Stimulated activated naive CD8-positive, alpha-beta T cell treated with anti-CD3 and anti-CD28 coated beads, Interleukin-15, Interleukin-2, amounts not matched to agents 100 ng/mL and 50 ng/mL, for 24 hours (primary cell): ENCODE measurements around the gene HEBP1.

Experiments used
- H3K27ac Mint-ChIP-seq: one replicate; pipeline ENCODE4 v1.8.0; 2021; ENCODE audit warnings: mild to moderate bottlenecking, mixed read lengths
- H3K27me3 Mint-ChIP-seq: one replicate; pipeline ENCODE4 v1.8.0; 2021; ENCODE audit warnings: mixed read lengths
- H3K36me3 Mint-ChIP-seq: one replicate; pipeline ENCODE4 v1.8.0; 2021; ENCODE audit warnings: low read depth, mixed read lengths
- H3K4me1 Mint-ChIP-seq: one replicate; pipeline ENCODE4 v1.8.0; 2021; ENCODE audit warnings: low read depth, mixed read lengths
- H3K4me3 Mint-ChIP-seq: one replicate; pipeline ENCODE4 v1.8.0; 2021; ENCODE audit warnings: mild to moderate bottlenecking, mixed read lengths
- H3K9me3 Mint-ChIP-seq: one replicate; pipeline ENCODE4 v1.8.0; 2021; ENCODE audit warnings: mixed read lengths

The HEBP1 gene

DNA sequence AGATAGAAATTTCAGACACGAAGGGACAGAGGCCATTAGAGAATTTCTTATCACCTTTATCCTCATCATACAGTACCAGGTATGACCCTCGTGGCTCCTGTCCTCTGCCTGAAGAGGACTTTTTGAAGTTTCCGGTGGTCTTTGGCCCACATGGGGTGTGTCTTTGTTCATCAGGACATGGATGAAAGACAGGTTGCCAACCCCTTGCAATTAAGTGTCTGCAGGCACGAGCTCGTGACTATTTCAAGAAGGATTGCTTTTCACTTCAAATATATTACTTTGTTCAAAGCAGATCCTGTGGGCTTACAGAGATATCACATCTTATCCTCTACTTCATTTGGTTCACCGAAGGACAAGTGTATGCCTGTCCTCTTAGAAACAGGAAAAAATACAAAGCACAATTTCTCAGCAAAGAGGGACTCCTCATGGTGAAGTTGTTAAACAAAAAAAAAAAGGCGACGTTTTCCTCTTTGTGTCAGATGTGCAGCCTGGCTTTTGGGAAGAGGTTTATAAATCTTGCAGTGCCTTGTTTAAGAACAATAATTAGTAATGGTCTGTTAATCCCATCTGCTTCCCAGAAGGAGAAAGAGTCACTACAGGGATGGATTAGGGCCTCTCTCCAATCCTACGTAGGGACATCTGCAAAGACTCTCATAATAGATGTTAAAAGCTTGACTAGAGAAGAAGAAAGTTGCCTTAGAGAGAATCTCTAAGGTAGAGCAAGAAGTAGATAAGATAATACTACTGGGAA lies 30.7 kb upstream of the HEBP1 start:
- peaks cover 3% of the 10 kb centered on the region for H3K27me3 Mint-ChIP-seq
- H3K36me3 Mint-ChIP-seq = no peaks in the 10 kb centered on the region
- no peaks in the 10 kb centered on the region for H3K4me1 Mint-ChIP-seq
- H3K9me3 Mint-ChIP-seq = no peaks in the 10 kb centered on the region
- H3K4me3 Mint-ChIP-seq = no peak overlapping the region
- H3K27ac Mint-ChIP-seq = no peak overlapping the region

DNA sequence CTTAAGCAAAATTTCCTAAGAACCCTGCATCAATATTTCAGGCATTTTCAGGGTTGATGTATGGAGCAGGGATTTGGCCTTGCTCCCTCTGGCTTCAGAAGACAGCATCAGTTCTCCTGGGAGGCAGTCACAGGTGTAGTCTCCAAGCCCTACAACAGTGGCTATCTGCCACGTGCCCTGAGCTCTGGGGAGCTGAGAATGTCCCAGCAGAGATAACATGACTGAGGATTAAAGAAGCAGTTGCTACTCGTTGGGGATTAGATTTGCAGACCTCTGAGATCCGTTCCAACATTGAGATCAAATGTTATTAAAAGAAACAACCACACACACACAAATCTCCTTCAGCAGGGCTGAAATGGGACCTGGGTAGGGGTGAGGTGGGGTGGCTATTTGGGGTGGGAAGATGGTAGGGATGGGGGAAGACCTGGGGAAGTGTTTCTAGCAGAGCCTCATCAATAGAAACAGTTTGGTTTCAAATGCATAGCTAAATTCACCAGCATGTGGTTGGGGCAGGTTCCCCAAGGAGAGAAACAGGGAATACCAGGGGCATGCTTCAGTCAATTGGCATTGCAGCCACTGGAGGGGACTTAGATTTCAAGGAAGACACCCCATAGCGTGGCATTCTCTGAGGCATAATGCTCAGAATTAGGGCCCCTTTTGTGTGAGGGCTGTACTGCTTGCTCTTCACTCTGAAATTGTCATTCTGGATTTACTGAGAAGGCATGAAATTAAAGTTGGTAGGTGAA lies 28.9 kb upstream of the HEBP1 start:
- Mint-ChIP-seq H3K4me3 (no peak overlapping the region), H3K4me1 (no peaks in the 10 kb centered on the region), H3K9me3 (no peaks in the 10 kb centered on the region), H3K36me3 (no peaks in the 10 kb centered on the region), H3K27me3 (peaks cover 3% of the 10 kb centered on the region), H3K27ac (no peak overlapping the region)

DNA sequence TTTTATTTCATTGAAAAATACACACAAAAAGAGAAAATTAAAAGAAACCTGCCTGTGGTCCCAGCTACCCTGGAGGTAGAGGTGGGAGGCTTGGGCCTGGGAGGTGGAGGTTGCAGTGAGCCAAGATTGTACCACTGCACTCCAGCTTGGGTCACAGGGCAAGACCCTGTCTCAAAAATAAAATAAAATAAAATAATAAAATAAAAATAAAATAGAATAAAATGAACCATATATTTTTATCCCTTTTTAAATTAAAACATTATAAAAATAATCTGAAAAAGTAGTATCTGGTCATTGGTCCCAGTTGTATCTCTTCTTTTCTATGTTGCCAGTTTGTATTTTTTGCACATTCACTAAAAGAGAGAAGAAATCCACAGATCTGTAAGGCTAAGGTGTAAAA lies 27.4 kb upstream of the HEBP1 start:
- H3K9me3 Mint-ChIP-seq = no peaks in the 10 kb centered on the region
- no peak overlapping the region for H3K27ac Mint-ChIP-seq
- H3K4me3 Mint-ChIP-seq = no peak overlapping the region
- H3K36me3 Mint-ChIP-seq = no peaks in the 10 kb centered on the region
- peaks cover 3% of the 10 kb centered on the region for H3K27me3 Mint-ChIP-seq
- H3K4me1 Mint-ChIP-seq = no peaks in the 10 kb centered on the region

DNA sequence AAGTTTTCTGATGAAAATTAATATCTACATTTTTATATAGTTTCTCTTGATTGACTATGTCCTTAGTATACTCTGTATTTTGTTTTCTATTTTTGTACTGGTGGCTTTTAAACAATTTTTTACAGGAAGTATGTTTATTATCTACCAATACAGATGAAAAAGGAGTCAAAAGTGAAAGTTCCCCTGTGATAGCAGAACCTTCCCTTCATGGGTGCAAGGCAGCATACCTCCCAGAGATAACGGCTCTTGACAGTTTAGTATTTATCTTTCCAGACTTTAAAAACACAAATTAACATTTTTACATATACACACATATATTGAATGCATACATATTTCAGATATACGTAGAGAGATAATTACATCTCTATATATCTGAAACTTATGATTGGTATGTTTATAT lies 27.0 kb upstream of the HEBP1 start:
- Mint-ChIP-seq H3K36me3 (no peaks in the 10 kb centered on the region), H3K27me3 (peaks cover 3% of the 10 kb centered on the region), H3K4me1 (no peaks in the 10 kb centered on the region), H3K27ac (no peak overlapping the region), H3K9me3 (no peaks in the 10 kb centered on the region), H3K4me3 (no peak overlapping the region)

DNA sequence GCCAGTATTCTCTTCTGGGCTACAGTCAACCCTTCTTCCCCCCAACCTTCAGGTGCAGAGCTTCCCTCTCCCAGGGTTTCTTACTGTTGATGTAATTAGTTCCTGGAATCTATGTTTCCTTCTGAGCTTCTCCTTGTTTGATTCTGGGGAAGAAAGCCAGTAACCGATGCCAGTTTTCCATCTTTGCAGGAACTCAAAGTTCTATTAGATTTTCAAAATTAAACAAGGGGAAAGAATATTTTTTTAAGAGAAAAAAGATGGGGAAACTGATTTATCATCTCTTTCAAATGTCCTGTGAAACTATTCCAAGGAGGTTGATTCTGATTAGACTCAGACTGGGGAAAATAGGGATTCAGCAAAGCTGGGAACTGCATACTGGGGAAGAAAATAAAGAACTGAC lies 26.2 kb upstream of the HEBP1 start:
- no peaks in the 10 kb centered on the region for H3K36me3 Mint-ChIP-seq
- H3K4me3 Mint-ChIP-seq = no peak overlapping the region
- no peaks in the 10 kb centered on the region for H3K9me3 Mint-ChIP-seq
- H3K27me3 Mint-ChIP-seq = peaks cover 3% of the 10 kb centered on the region
- H3K4me1 Mint-ChIP-seq = no peaks in the 10 kb centered on the region
- no peak overlapping the region for H3K27ac Mint-ChIP-seq

DNA sequence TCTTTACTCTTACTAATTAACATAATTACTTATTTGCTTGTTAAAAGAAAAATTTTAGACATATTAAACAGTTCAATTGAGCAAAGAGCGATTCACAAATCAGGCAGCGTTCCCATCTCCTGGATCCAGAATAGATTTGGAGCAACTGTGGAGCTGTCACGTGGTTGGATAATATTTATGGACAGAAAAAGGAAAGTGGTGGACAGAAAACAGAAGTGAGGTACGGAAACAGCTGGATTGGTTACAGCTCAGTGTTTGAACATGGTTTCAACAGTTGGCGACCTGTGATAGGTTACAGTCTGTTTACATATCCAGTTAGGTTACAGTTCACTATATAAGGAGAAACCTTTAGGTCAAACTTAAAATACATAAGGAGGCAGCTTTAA lies 24.5 kb upstream of the HEBP1 start:
- no peaks in the 10 kb centered on the region for H3K36me3 Mint-ChIP-seq
- peaks cover 3% of the 10 kb centered on the region for H3K27me3 Mint-ChIP-seq
- no peak overlapping the region for H3K4me3 Mint-ChIP-seq
- H3K4me1 Mint-ChIP-seq = no peaks in the 10 kb centered on the region
- no peak overlapping the region for H3K27ac Mint-ChIP-seq
- no peaks in the 10 kb centered on the region for H3K9me3 Mint-ChIP-seq

DNA sequence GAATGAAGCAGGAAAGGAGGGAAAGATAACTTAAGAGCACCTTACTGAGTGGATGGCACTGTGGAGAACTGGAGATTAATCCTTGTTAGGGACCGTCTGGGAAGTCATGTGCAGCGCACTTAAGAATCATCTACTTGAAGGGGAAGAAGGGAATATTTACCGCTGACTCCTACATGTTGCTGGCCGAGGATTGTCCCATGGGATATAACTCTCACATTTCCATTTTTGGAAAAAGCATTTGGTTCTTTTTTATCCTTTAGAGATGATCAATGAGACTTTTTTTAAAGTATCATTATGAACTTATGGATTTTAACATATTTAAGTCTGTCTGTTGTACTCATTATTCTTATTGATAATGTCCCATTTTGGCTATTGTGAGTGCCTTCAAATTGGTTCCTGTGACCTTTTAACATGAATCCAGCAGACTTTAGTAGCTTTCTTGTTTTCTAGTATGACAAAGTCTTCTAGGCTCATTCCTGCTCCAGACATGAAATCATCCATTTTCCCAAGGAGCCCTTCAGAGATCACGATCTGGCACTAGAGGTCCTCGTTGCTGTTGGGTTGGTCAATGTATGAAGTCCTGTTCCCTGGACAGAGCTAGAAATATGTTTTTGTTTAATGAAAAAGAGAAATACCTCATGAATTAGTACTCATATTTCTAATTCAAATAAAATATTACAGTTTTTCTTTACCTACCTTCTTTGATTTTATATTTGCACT lies 23.9 kb upstream of the HEBP1 start:
- Mint-ChIP-seq H3K27ac (no peak overlapping the region), H3K36me3 (no peaks in the 10 kb centered on the region), H3K27me3 (peaks cover 3% of the 10 kb centered on the region), H3K4me3 (no peak overlapping the region), H3K9me3 (no peaks in the 10 kb centered on the region), H3K4me1 (no peaks in the 10 kb centered on the region)

DNA sequence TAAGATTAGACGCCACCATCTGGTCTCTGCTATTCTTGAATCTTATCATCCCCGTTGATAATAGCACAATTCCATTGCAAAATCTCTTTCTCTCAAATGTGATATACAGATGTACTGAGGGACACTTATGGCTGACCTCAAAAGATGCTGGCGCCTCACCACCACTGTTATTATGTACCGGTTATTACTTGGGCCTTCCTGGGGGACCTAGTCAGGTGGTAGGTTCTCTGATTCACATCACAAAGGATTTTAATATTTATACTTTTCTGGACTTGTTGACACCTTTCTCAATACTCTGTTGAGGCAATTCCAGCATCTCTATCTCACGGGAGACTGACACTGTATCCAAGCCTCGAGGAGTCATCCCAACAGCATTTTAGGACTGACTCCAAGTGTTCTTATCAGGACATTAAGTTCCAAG lies 22.8 kb upstream of the HEBP1 start:
- H3K27ac Mint-ChIP-seq = no peak overlapping the region
- H3K27me3 Mint-ChIP-seq = peaks cover 3% of the 10 kb centered on the region
- H3K4me1 Mint-ChIP-seq = no peaks in the 10 kb centered on the region
- no peaks in the 10 kb centered on the region for H3K36me3 Mint-ChIP-seq
- H3K4me3 Mint-ChIP-seq = no peak overlapping the region
- H3K9me3 Mint-ChIP-seq = no peaks in the 10 kb centered on the region

DNA sequence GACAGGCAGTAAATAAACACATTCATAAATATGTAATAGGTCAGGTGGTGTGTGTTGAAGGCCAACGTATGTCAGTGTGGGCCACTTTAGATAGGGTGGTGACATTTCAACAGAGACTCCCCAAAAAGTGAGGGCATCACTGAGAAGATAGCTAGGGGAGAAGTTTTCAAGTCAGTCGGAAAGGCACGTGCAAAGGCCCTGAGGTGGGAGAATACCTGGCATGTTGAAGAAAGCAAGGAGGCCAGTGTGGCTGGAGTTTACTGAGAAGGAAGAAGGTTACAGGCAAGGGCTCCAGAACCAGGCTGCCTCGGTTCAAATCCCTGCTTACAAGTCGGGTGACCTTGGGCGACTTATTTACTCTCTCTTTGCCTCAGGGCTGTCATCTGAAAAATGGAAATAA lies 11.0 kb upstream of the HEBP1 start:
- Mint-ChIP-seq H3K4me3 (no peak overlapping the region), H3K9me3 (no peaks in the 10 kb centered on the region), H3K27me3 (peaks cover 7% of the 10 kb centered on the region), H3K36me3 (no peaks in the 10 kb centered on the region), H3K27ac (no peak overlapping the region), H3K4me1 (no peaks in the 10 kb centered on the region)

DNA sequence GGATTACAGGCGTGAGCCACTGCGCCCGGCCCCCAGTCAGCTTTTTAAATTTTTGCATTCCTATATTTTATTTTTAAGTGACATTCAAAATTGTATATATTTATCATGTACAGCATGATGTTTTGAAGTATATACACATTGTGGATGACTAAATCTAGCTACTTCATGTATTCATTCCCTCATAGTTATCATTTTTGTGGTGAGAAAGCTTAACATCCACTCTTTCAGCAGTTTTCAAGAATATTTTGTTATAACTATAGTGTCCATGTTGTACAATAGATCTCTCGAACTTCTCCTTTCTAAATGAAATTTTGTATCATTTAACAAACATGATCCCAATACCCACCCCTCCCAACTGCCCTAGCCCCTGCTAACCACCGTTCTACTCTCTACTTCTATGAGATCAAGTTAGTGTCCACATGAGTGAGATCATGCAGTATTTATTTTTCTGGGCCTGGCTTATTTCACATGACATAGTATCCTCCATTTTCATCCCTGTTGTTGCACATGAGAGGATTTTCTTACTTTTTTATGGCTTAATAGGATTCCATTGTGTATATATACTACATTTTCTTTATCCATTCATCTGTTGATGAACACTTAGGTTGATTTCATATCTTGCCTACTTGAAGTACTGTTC lies 8.8 kb upstream of the HEBP1 start:
- no peaks in the 10 kb centered on the region for H3K9me3 Mint-ChIP-seq
- no peaks in the 10 kb centered on the region for H3K27me3 Mint-ChIP-seq
- H3K4me3 Mint-ChIP-seq = no peak overlapping the region
- H3K27ac Mint-ChIP-seq = no peak overlapping the region
- no peaks in the 10 kb centered on the region for H3K36me3 Mint-ChIP-seq
- H3K4me1 Mint-ChIP-seq = no peaks in the 10 kb centered on the region

DNA sequence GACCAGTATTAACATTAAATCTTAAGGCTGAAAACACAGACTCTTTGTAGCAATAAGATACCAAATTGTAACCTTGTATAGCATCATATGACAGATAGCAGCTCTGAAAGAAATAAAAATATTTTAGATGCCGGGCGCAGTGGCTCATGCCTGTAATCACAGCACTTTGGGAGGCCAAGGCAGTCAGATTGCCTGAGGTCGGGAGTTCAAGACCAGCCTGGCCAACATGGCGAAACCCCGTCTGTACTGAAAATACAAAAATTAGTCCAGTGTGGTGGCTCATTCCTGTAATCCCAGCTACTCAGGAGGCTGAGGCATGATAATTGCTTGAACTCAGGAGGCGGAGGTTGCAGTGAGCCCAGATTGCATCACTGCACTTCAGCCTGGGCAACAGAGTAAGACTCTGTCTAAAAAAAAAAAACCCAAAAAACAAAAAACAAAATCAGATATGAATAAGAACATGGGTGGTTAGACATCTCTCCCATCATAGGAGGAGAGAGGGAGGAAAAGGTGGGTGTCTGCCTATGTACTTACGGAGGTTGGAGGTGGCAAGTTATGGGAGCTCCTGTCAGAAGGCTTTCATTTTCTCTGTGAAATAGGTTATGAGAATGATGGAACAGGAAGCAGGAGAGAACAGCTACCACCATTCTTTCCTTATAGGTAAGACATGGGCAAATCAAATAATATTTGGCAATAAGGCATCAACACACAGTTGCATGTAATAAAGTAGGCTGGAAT lies 7.6 kb upstream of the HEBP1 start:
- peaks cover 4% of the 10 kb centered on the region for H3K27me3 Mint-ChIP-seq
- no peaks in the 10 kb centered on the region for H3K36me3 Mint-ChIP-seq
- no peak overlapping the region for H3K4me3 Mint-ChIP-seq
- H3K9me3 Mint-ChIP-seq = no peaks in the 10 kb centered on the region
- H3K4me1 Mint-ChIP-seq = no peaks in the 10 kb centered on the region
- no peak overlapping the region for H3K27ac Mint-ChIP-seq

DNA sequence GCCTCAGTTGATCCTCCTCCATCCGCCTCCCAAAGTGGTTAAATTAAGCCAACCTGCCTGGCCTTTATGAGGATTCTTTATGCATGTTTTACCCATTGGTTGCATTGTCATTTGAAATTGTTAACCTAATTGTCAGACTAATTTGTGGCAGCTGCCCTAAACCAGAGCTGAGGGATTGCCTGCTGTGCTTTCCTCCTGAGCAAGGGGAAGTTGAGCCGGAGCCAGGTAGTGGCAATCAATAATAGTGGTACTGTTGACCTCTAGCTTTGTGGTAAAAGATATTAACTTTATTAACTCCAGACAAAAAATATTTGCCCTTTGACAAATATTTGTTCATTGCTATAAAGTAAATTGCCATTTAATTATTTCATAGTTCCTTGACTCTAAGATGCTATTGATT lies 5.6 kb upstream of the HEBP1 start:
- Mint-ChIP-seq H3K27me3 (peaks cover 14% of the 10 kb centered on the region), H3K36me3 (no peaks in the 10 kb centered on the region), H3K27ac (no peak overlapping the region), H3K9me3 (no peaks in the 10 kb centered on the region), H3K4me1 (peaks cover 9% of the 10 kb centered on the region), H3K4me3 (no peak overlapping the region)

DNA sequence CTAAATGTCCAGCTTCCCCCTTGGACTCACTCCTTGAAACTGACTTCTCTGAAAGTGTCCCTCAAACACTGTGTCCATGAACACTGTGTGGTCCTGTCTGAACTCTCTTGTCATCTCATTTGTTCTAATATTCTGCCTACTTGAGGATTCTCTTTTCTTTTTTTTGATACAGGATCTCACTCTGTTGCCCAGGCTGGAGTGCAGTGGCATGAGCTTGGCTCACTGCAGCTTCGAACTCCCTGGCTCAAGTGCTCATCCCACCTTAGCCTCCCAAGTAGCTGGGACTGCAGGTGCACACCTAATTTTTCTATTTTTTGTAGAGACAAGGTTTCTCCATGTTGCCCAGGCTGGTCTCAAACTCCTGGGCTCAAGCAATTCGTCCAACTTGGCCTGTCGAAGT lies 4.9 kb upstream of the HEBP1 start:
- Mint-ChIP-seq H3K27me3 (peaks cover 14% of the 10 kb centered on the region), H3K36me3 (no peaks in the 10 kb centered on the region), H3K4me3 (no peak overlapping the region), H3K27ac (no peak overlapping the region), H3K4me1 (peaks cover 10% of the 10 kb centered on the region), H3K9me3 (no peaks in the 10 kb centered on the region)

DNA sequence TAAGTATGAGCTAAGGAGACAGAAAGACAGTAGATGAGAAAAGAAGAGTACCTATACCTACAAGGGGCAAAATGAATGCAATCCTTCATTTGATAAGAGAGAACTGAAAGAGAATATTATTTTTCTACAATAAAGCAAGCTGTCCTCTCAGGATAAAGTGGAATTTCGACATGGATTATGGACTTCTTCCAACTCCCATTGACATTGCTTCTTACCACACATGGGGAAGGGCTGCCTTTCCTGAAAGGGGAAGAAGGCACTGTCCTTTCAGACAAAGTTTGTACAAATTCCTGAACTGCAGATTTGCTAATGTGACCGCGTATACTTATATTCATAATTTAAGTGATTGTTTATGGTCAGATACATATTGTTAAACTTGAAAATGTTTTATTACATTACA lies 4.3 kb upstream of the HEBP1 start:
- Mint-ChIP-seq H3K4me3 (no peak overlapping the region), H3K27me3 (peaks cover 14% of the 10 kb centered on the region), H3K4me1 (peaks cover 16% of the 10 kb centered on the region), H3K36me3 (no peaks in the 10 kb centered on the region), H3K27ac (no peak overlapping the region), H3K9me3 (no peaks in the 10 kb centered on the region)
